Fibroblast of skin of right biceps (primary cell): ENCODE measurements around the gene NDUFA7.
"Not testable (repeated sequence)": the region's sequence is repeated elsewhere in the genome, so short reads cannot be mapped to it uniquely, and the experiment has no call there.

Source experiments
- DNase-seq: peaks from one replicate; pipeline ENCODE4 v3.0.0-alpha.2; 2013

NDUFA7 gene

GRCh38 chr19:8341504-8341903 lies 20.3 kb upstream of the NDUFA7 start:
- DNase-seq, result not testable (repeated sequence)

- no peak for DNase-seq
Observed at GRCh38 chr19:8340341-8341096, 19.3 kb upstream of the NDUFA7 start.

DNA sequence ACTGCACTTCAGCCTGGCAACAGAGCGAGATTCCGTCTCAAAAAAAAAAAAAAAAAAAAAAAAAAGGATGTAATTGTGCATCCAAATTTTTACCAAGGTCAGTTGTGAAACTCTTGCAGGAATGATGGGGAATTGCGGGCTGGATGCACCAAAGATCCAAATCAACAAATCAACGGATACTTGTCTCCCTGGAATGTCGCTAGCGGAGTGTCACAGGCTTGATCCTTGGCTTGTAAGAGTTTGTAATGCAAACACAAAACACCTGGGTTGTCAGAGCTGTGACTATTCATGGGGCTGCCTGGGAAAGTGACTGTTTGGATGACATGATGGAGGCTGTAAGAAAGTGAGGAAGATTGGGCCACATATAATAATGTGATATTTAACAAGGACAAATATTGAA lies 17.7 kb upstream of the NDUFA7 start:
- DNase-seq, result no peak

DNA sequence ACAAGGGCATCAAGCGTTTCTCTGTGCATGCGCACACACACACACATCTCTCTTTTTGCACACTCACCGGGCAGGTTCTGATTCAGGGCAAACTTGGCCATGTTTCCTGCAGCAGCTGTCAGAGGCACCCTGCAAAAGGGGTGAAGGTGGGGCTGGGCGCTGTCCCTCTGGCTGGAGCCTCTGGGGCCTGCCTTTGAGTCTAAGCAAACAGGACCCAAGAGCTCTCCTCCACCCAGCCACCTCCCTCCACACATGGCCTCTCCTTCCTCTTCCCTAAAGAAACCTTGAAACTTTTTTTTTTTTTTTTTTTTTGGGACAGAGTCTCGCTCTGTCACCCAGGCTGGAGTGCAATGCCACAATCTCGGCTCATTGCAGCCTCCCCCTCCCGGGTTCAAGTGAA lies 16.6 kb upstream of the NDUFA7 start:
- no peak for DNase-seq

- DNase-seq, result no peak
Observed at GRCh38 chr19:8336660-8337059, 15.5 kb upstream of the NDUFA7 start.

DNA sequence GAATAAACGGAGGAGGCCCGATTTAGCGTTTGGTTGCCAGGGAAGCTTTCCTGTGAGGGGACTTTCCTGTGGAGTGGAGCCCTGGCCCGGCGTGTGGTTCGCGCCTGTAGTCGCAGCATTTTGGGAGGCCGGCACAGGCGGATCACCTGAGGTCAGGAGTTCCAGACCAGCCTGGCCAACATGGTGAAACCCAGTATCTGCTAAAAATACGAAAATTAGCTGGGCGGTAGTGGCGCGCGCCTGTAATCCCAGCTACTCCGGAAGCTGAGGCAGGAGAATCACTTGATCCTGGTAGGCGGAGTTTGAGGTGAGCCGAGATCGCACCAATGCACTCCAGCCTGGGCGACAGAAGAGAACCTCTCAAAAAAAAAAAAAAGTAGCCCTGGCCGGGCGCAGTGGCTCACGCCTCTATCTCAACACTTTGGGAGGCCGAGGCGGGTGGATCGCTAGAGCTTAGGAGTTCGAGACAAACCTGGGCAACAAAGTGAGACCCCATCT lies 14.9 kb upstream of the NDUFA7 start:
- DNase-seq, result no peak

DNA sequence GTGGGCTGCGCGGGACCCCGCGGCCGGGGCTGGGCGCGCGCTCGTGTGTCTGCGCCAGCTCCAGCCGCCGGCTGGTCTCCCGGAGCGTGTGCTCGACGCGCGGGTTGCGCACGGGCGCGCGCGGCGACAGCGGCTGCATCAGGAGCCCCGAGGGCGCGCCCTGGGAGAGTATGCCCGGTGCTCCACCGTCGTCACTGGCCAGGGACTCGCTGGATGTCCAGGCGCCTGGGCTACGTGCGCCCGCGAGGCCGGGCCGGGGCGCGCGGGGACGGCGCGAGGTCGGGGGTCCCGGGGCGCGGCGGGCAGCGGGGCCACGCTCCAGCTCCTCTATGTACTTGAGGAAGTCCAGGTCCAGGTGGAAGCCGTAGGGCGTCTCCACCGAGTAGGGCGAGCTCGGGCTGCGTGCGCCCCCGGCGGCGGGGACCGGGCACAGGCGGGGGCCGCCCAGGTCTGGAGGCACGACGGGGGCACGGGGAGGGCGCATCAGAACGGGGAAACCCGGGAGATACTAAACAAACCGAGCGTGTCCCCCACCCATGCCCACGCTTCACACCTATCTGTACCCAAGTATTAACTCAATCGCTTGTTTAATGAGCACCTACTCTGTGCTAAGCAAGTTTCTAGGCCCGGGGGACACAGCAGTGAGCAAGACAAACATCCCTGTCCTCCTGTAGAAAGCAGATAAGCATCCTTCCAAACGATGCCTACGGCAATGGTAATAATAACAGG lies 14.3 kb upstream of the NDUFA7 start:
- no peak for DNase-seq

DNA sequence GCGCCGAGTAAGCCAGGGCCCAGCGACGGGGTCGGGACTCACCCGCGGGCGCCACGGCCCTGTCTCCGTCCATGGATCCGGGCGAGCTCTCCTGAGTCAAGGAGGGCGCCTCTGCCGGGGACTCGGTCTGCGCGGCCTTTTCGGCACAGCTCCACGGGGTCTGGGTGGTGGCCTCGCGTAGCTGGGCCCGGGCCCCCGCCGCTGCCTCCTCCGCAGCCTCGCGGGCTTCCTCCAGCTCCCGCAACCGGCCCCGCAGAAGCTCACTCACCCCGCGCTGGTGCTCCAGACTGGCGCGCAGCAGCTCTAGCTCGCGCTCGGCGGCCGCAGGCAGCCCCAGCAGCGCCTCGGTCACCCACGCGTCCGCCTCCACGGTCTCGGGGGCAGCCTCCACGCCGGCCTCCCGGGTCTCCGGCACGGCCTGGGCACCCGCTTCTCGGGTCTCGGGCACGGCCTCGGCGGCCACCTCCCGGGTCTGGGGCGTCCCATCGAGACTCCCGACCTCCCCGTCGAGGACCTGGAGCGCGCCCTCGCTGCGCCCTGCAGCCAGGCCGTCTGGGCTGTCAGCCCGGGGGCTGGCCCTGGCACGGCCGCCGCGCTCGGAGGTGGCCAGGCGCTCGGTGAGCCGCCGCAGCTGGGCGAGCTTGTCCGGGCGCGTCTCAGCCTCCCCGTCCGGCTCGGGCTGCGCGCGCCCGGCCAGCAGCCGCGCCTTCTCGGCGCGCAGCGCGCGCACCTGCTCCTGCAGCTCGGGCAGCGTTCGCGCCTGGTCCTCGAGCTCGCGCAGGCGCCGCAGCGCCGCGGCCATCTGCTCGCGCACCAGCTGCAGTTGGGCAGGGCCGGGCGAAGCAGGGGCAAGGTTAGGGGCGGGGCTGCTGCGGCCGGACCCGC lies 13.5 kb upstream of the NDUFA7 start:
- peak; percentile 39 for DNase-seq

GRCh38 chr19:8333767-8334457 lies 12.7 kb upstream of the NDUFA7 start:
- DNase-seq, result no peak

- no peak for DNase-seq
Observed at GRCh38 chr19:8332976-8333766, 12.0 kb upstream of the NDUFA7 start.

DNA sequence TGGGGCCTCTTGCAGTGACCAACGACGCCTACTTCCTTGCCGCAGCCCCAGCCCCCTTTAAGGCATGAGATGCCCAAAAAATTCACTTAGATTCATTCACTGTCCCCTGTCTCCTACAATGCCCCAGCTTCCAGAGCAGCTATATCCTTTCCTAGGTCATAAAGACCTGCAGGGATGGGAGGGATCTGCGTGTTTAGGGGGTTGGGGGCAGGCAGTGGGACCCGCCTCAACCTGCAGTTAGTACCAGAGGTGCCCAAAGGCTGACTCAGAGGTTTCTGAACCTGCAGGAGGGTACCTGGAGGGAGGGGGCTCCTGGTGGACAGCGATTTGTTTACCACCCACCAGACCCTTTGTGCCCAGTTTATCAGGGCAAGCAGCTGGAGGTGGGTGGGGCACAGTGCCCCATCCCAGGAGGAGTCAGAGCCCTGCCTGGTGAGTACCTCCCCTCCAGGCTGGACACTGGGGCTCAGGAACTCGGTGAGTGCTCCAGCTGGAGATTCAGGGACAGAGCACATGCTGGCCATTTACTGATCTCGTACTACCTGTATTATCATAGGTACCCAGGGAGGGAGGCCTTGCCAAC lies 10.2 kb upstream of the NDUFA7 start:
- no peak for DNase-seq

DNA sequence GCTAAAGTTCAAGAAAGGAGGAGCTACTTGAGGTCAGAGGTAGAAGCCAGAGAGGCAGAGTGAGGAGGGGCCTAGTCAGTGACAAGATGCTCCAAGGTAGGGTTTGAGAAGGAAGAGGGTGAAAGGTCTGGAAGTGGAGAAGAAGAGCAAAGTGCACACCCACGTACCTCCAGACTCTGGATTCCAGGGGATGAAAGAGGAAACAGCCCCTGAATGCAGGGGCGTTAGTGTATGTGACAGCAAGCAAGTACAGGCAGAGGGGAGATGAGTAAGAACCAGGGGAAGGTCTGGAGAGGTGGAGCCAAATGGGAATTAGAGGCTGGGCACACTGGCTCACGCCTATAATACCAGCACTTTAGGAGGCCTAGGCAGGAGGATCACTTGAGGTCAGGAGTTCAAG lies 8.8 kb upstream of the NDUFA7 start:
- DNase-seq, result no peak

GRCh38 chr19:8325454-8325853 lies 4.3 kb upstream of the NDUFA7 start:
- no peak for DNase-seq

- no peak for DNase-seq
Observed at GRCh38 chr19:8324186-8325050, 3.2 kb upstream of the NDUFA7 start.

GRCh38 chr19:8323781-8324185 lies 2.6 kb upstream of the NDUFA7 start:
- DNase-seq, result no peak

- no peak for DNase-seq
Observed at GRCh38 chr19:8322638-8322997, 1.4 kb upstream of the NDUFA7 start.

DNA sequence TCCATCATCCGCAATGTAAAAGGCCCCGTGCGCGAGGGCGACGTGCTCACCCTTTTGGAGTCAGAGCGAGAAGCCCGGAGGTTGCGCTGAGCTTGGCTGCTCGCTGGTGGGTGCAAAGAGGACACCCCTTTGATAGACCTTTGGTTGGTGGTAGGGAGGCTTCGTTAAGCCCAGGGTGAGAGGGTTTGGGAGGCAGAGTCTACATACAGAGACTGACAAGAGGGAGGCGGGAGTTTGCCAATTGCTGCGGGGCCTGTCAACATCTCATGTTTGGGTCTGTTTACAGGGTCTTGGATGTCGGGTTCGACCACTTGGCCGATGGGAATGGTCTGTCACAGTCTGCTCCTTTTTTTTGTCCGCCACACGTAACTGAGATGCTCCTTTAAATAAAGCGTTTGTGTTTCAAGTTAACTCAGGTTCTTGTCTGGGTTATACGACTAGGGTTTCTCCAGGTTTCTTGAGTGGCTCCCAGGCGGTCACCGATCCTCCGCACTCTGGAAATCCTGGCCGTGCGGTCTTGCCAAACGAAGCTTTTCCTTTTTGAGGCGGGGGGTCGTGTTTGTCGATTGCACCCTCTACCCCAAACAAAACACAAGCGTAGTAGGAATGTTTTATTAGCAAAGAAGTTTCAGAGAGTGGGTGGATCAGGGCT lies 937 bp upstream of the NDUFA7 start:
- DNase-seq, result no peak

DNA sequence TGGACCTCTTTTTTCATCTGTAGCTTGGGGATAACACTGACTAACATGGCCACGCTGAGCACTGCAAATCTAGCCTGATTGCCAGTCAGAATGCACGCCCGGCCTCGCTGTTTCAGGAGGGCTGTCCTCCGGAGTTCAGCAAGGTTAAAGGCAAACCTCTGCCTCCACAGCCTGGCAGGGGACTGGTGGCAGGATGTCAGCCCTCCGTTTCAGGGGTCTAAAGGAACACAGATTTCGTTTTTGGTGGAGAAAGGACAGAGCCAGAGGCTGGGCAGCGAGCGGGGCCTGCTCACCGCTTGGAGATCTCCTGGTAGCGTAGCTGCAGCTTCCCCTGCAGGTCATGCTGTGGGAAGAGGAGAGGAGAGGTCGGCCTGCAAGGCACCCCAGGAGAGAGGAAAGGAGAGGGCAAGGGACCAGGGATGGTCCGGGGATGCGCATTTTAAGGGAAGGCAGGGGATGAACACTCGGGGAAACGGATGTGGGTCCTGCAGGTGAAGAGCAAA lies 560 bp downstream of the NDUFA7 start:
- no peak for DNase-seq

DNA sequence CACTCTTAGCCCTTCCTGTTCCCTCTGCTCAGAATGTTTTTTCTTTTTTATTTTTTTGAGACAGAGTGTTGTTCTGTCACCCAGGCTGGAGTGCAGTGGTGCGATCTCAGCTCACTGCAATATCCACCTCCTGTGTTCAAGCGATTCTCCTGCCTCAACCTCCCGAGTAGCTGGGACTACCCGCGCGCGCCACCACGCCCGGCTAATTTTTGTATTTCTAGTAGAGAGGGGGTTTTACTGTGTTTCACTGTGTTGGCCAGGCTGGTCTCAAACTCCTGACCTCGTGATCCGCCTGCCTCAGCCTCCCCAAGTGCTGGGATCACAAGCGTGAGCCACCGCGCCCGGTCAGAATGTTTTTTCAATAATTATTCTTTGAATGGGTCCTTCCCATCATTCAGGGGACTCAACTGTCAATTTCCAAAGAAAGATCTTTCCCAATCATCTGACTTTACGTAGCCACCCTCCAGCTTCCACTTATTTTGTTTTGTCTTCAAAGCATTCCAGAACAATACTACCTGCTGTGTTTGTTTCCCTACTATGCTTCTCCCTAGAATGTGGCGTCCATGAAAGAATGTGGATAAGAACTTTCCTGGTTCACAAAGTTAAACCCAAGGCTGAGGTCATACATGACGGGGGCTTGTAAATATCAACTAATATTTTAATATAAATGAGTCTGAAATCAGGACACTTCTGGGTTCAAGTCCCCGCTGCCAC lies 1.2 kb downstream of the NDUFA7 start:
- no peak for DNase-seq
